Mesothelial cell of epicardium (in vitro differentiated cells): ENCODE measurements around the gene CREBL2. TPM values are rescaled to one million over a fixed set of nuclear protein-coding genes. Genes with fewer than 3 reads are reported as not detected.

Experiments
- DNase-seq, 2 experiments: peaks; one replicate each; pipeline ENCODE4 v3.0.0; 2021; ENCODE audit warnings: low spot score in 2 of 2; ENCODE audit not compliant: unreplicated experiment in 2 of 2
- H3K27ac Mint-ChIP-seq: 2 replicates; pipeline ENCODE4 v1.8.0; 2021; ENCODE audit warnings: mixed read lengths
- H3K27me3 Mint-ChIP-seq: 2 replicates; pipeline ENCODE4 v1.8.0; 2021; ENCODE audit warnings: low read depth, mixed read lengths
- H3K36me3 Mint-ChIP-seq: 2 replicates; pipeline ENCODE4 v1.8.0; 2021; ENCODE audit warnings: mixed read lengths
- H3K4me1 Mint-ChIP-seq: 2 replicates; pipeline ENCODE4 v1.8.0; 2021; ENCODE audit warnings: mixed read lengths
- H3K4me3 Mint-ChIP-seq: 2 replicates; pipeline ENCODE4 v1.8.0; 2021; ENCODE audit warnings: mild to moderate bottlenecking, moderate library complexity, mixed read lengths
- H3K9me3 Mint-ChIP-seq: 2 replicates; pipeline ENCODE4 v1.8.0; 2021; ENCODE audit warnings: mixed read lengths
- CTCF ChIP-seq: fragments of 200-600 bp; sonication (generic); IDR thresholded peaks from one replicate; pipeline ENCODE4 v1.5.0; 2021; ENCODE audit warnings: antibody characterized with exemption; ENCODE audit not compliant: unreplicated experiment
- total RNA-seq: library from RNA; stranded (reverse); gene quantifications from 3 replicates; pipeline ENCODE4 v1.2.1, GENCODE V29; 2021

Gene CREBL2
- total RNA-seq, 1 donor from 2014 or later = 8.0 TPM

GRCh38 chr12:12598864-12599263, 12.8 kb upstream of the CREBL2 start:
- no peak overlapping the region for H3K4me3 Mint-ChIP-seq
- no peak for TF ChIP-seq CTCF
- H3K27me3 Mint-ChIP-seq = no peaks in the 10 kb centered on the region
- no peak overlapping the region for H3K27ac Mint-ChIP-seq
- H3K4me1 Mint-ChIP-seq = peaks cover 16% of the 10 kb centered on the region
- no peak for DNase-seq
- H3K9me3 Mint-ChIP-seq = peaks cover 9% of the 10 kb centered on the region
- H3K36me3 Mint-ChIP-seq = peaks cover 3% of the 10 kb centered on the region

- Mint-ChIP-seq H3K4me1 (peaks cover 16% of the 10 kb centered on the region), H3K27ac (peak overlapping the region; percentile 89), H3K36me3 (peaks cover 3% of the 10 kb centered on the region), H3K27me3 (no peaks in the 10 kb centered on the region), H3K4me3 (no peak overlapping the region), H3K9me3 (peaks cover 9% of the 10 kb centered on the region)
- no peak for TF ChIP-seq CTCF
- peak in 1 of 2 experiments; percentile 41 for DNase-seq
Measured at GRCh38 chr12:12599750-12600643, 11.7 kb upstream of the CREBL2 start.

GRCh38 chr12:12600659-12601058, 11.0 kb upstream of the CREBL2 start:
- H3K4me3 Mint-ChIP-seq = no peak overlapping the region
- peaks cover 9% of the 10 kb centered on the region for H3K9me3 Mint-ChIP-seq
- no peak for DNase-seq
- peaks cover 21% of the 10 kb centered on the region for H3K4me1 Mint-ChIP-seq
- H3K27me3 Mint-ChIP-seq = no peaks in the 10 kb centered on the region
- H3K27ac Mint-ChIP-seq = peak overlapping the region; percentile 89
- peaks cover 3% of the 10 kb centered on the region for H3K36me3 Mint-ChIP-seq
- TF ChIP-seq CTCF = no peak

- Mint-ChIP-seq H3K36me3 (no peaks in the 10 kb centered on the region), H3K27ac (no peak overlapping the region), H3K4me3 (no peak overlapping the region), H3K27me3 (no peaks in the 10 kb centered on the region), H3K4me1 (peaks cover 28% of the 10 kb centered on the region), H3K9me3 (no peaks in the 10 kb centered on the region)
- no peak for DNase-seq
- no peak for TF ChIP-seq CTCF
Measured at GRCh38 chr12:12604740-12605139, 6.9 kb upstream of the CREBL2 start.

GRCh38 chr12:12606781-12607589, 4.7 kb upstream of the CREBL2 start:
- TF ChIP-seq CTCF = no peak
- Mint-ChIP-seq H3K27me3 (no peaks in the 10 kb centered on the region), H3K36me3 (no peaks in the 10 kb centered on the region), H3K9me3 (no peaks in the 10 kb centered on the region), H3K4me3 (no peak overlapping the region), H3K27ac (peak overlapping the region; percentile 90), H3K4me1 (peaks cover 21% of the 10 kb centered on the region)
- no peak for DNase-seq
